CD4-positive, alpha-beta T cell treated with Interleukin-21 for 1 hour (primary cell): ENCODE measurements around the gene LRRC34.

Source experiments
- DNase-seq: peaks from one replicate; pipeline ENCODE4 v3.0.0-alpha.2; 2020

LRRC34 gene

GRCh38 chr3:169812332-169813235 lies at the start of gene LRRC34, which contains the start of gene LRRIQ4:
Gene LRRC34 (minus strand): TSS chr3:169812904. CDS start chr3:169812548, 356 bp downstream.
Gene LRRIQ4 (plus strand): TSS chr3:169812870. CDS start chr3:169821922, 9,052 bp downstream.
- peak; percentile 68 for DNase-seq

GRCh38 chr3:169861871-169862270 lies 49.2 kb upstream of the LRRC34 start:
- no peak for DNase-seq

GRCh38 chr3:169857811-169858210 lies 45.1 kb upstream of the LRRC34 start:
- no peak for DNase-seq

DNA sequence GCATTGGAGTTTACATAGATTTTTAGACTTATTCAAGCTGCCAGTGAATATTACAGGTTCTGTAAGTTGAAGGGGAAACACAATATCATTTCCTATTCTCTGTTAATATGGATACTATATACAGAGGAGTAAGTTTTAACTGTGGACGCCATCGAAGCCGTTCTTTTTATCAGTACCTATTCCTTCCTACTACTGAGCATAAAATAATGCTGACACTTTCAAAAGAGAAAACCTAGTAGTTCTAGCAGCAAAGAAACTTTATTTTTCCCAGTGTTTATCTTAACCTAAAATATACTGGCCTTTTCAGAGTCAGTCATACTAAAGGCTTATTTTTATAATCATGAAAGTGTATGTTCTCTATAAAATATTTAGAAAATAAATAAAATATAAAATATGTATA lies 42.8 kb upstream of the LRRC34 start:
- no peak for DNase-seq

- DNase-seq = no peak
Observed at GRCh38 chr3:169850618-169851017, 37.9 kb upstream of the LRRC34 start.

DNA sequence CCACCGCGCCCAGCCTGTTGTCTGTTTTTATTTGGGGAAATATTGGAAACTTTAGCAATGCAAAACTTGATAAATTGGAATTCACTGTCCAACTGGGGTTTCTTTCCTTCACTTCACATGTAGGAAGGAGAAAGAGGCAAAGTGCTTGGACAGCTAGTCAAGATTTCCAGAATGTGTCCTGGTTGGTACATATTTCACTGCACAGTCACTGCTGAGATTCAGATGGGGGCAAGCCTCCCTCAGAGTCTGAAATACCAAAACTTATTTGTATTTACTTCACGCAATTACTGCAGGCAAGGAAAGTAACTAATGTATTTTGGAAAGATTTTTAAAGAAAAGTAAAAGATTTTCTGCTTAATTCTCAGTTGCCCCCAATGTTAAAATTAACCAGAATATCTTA lies 36.0 kb upstream of the LRRC34 start:
- no peak for DNase-seq

GRCh38 chr3:169847896-169848295 lies 35.2 kb upstream of the LRRC34 start:
- DNase-seq = no peak

DNA sequence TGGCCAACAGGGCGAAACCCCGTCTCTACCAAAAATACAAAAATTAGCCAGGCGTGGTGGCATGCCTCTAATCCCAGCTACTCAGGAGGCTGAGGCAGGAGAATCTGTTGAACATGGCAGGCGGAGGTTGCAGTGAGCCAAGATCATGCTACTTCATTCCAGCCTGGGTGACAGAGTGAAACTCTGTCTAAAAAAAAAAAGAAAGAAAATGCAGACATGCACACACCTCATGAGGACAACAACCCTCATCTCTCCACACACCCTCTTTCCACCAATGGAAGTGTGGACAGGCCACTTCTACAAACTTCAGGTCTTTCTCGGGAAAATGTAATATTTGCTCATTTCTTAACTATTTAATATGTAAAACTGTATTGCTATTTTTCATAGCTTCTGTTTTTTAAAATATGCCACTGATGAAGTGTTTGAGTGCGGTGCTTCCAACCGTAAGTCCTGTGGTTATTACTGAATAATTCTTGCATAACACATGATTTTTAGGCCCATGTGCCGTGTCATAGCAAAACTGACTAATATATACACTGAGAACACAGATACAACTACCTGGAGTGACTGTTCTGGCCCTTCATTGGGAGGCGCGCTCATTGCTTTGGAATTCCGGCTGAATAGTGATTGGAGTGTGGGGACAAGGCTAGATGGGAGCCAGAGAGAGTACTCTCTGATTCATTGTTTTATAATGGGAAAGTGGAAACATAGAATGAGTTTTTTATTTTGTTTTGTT lies 33.9 kb upstream of the LRRC34 start:
- no peak for DNase-seq

- DNase-seq = no peak
Observed at GRCh38 chr3:169842960-169843359, 30.3 kb upstream of the LRRC34 start.

DNA sequence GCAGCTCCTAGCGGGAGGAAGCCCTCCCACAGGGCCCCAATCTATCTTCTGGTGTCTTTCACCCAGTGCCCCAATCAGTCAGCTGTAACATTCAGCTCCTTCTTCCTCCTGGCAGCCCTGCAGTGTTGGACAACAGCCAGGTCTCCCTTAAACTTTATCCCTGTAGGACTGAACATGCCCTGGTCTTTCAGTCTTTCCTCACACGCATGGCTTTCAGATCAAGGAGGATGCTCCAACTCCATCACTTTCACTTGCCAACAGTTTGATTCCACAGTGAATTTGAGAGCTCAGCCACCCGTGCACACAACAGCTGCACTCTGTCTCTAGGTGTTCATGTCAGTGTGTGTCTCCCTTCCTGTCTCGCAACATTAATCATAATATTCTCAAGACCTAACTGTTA lies 28.5 kb upstream of the LRRC34 start:
- no peak for DNase-seq

- DNase-seq = no peak
Observed at GRCh38 chr3:169838511-169839030, 25.9 kb upstream of the LRRC34 start.

GRCh38 chr3:169836942-169837275 lies 24.2 kb upstream of the LRRC34 start:
- no peak for DNase-seq

GRCh38 chr3:169836078-169836941 lies 23.6 kb upstream of the LRRC34 start:
- DNase-seq = no peak

DNA sequence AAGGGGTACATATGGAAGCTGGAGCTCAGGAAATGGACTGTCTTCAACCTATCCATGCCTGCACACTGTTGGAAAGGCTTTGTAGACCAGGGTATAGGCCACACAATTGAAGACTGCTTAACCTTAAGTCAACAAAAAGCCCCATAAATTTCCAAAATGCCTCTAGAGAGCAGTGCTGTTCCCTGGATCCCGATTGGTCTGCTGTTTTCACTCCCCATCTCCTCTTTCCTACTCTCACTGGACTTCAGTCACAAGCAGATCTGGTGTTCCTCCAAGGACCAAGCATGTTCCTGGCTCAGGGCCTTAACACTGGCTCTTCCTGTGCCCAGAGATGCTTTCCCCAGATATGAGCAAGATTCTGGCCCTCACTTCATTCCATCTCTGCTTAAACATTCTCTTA lies 22.8 kb upstream of the LRRC34 start:
- no peak for DNase-seq

DNA sequence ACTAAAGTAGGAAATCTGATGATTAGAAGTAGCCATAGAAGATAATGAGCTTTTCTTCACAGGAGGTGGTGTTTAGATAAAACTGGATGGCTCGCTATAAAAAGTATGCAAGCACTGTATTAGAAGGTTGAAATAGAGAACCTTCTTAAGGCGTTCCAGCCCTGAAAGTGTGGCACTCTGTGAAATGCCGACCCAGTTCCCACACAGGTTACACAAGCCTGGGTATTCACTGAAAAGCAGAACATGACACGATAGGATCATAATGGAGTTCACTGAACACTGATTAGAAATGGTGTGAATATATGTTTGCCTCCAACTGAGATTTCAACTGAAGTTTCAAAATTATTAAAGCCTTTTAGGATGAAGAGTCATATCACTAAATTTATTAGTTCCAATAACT lies 15.0 kb upstream of the LRRC34 start:
- DNase-seq = no peak

DNA sequence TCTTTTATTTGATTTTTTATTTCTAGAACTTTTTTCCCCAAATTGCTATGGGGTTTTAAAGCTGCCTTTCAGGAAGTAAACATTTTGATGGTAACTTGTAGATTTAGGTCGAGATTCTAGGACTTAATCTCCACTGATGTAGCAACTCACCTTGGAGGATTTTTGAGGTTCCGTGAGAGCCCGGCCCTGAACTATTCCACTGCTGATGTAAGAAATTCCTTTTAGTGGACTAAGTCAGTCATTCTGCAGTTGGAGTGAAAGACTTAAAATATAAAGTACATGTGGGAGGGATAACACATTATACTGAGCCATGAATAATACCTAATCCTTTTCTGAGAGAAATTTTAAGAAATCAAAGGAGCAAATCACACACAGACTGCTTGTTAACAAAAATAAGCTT lies 12.6 kb upstream of the LRRC34 start:
- no peak for DNase-seq

- no peak for DNase-seq
Observed at GRCh38 chr3:169822983-169823382, 10.3 kb upstream of the LRRC34 start.

GRCh38 chr3:169822540-169822939 lies 9.8 kb upstream of the LRRC34 start:
- DNase-seq = no peak

DNA sequence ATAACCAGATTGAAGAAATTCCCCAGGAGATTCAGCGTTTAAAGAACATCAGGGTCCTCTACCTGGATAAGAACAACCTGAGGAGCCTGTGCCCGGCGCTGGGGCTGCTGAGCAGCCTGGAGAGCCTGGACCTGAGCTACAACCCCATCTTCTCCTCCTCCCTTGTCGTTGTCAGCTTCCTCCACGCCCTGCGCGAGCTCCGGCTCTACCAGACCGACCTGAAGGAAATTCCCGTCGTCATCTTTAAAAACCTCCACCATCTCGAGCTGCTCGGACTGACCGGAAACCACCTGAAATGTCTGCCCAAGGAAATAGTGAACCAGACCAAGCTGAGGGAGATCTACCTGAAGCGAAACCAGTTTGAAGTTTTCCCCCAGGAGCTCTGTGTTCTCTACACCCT lies 9.4 kb upstream of the LRRC34 start:
- no peak for DNase-seq

DNA sequence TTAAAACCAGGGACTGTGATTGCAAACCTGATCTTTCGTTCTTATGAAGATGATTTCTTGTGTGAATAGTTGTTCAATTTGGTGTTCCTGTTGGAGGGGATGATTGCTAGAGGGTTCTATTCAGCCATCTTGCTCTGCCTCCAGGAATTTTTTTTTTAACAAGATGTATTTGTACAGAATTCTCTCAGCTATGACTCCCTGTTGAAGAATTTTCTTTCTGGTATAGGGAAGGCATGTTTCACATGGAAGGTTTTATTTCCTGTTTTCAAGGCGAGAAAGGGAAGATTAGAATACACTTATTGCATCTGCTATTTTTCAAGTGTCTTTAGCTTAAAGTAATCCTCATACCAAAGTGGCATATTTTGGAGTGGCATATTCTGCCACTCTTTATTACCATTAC lies 5.6 kb upstream of the LRRC34 start:
- DNase-seq = no peak

DNA sequence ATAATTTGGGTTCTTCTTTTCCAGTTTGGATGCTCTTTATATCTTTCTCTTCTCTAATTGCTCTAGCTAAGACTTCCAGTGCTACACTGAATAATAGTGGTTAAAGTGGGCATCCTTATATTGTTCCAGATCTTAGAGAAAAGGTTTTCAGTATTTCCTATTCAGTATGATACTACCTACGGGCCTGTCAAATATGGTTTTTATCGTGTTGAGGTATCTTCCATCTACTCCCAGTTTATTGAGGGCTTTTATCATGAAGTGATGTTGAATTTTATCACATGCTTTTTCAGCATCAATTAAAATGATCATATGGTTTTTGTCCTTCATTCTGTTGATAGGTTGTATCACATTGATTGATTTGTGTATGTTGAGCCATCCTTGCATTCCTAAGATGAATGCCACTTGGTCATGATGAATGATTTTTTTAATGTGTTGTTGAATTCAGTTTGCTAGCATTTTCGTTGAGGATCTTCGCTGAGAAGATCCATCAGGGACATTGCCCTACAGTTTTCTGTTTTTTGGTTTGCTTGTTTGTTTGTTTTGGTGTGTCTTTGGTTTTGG lies 3.0 kb upstream of the LRRC34 start:
- no peak for DNase-seq

- peak; percentile 83 for DNase-seq
Observed at GRCh38 chr3:169813757-169814517, 1.2 kb upstream of the LRRC34 start.
